Measurements from ENCODE around the gene MPHOSPH9.
"Not testable (repeated sequence)": the region's sequence is repeated elsewhere in the genome, so short reads cannot be mapped to it uniquely, and the experiment has no call there.

MPHOSPH9 gene

GRCh38 chr12:123253641-123254459 is 20.9 kb upstream of the MPHOSPH9 start:
- no peak for DNase-seq

GRCh38 chr12:123252365-123252764 is 19.4 kb upstream of the MPHOSPH9 start:
- DNase-seq, result not testable (repeated sequence)

- no peak for DNase-seq
Measured at GRCh38 chr12:123251403-123252076, 18.6 kb upstream of the MPHOSPH9 start.

GRCh38 chr12:123250471-123251383 is 17.8 kb upstream of the MPHOSPH9 start:
- no peak for DNase-seq

- not testable (repeated sequence) for DNase-seq
Measured at GRCh38 chr12:123248996-123249741, 16.2 kb upstream of the MPHOSPH9 start.

GRCh38 chr12:123248129-123248528 is 15.2 kb upstream of the MPHOSPH9 start:
- not testable (repeated sequence) for DNase-seq

GRCh38 chr12:123245678-123246077 is 12.7 kb upstream of the MPHOSPH9 start:
- no peak for DNase-seq

GRCh38 chr12:123243671-123244262 is 10.8 kb upstream of the MPHOSPH9 start:
- DNase-seq, result no peak

- DNase-seq, result no peak
Measured at GRCh38 chr12:123242116-123242904, 9.4 kb upstream of the MPHOSPH9 start.

- no peak for DNase-seq
Measured at GRCh38 chr12:123238961-123239360, 6.0 kb upstream of the MPHOSPH9 start.

- DNase-seq, result no peak
Measured at GRCh38 chr12:123238330-123238682, 5.4 kb upstream of the MPHOSPH9 start.

GRCh38 chr12:123237646-123238329 is 4.8 kb upstream of the MPHOSPH9 start:
- peak; percentile 49 for DNase-seq

- no peak for DNase-seq
Measured at GRCh38 chr12:123233505-123234308, 766 bp upstream of the MPHOSPH9 start.

- DNase-seq, result no peak
Measured at GRCh38 chr12:123232472-123232806, 502 bp downstream of the MPHOSPH9 start.

GRCh38 chr12:123231931-123232330 is 1.0 kb downstream of the MPHOSPH9 start:
- DNase-seq, result no peak

GRCh38 chr12:123229051-123229450 is 3.9 kb downstream of the MPHOSPH9 start:
- DNase-seq, result no peak

GRCh38 chr12:123227581-123228258 is 5.2 kb downstream of the MPHOSPH9 start:
- no peak for DNase-seq

- DNase-seq, result no peak
Measured at GRCh38 chr12:123225443-123225842, 7.5 kb downstream of the MPHOSPH9 start.

- DNase-seq, result no peak
Measured at GRCh38 chr12:123223241-123223668, 9.7 kb downstream of the MPHOSPH9 start.
